PC-3 (cell line): Measurements from ENCODE around the gene HOXC5. TPM values are rescaled to one million over a fixed set of nuclear protein-coding genes. Genes with fewer than 3 reads are reported as not detected.

ENCODE experiments used
- ATAC-seq: fragments of 200-7000 bp; cut with Tn5 transposase; 2 replicates; pipeline ENCODE4 v1.9.1; 2020; ENCODE audit warnings: mild to moderate bottlenecking, moderate library complexity
- BruUV-seq: library from RNA; stranded (reverse); fragments of 400-500 nt; replicated peaks from 2 replicates; lab custom pipeline; 2021; lab: Mats Ljungman, UMichigan
- CTCF ChIA-PET: fragments of 300-600 bp; sonication (Branson Sonifier 250); formaldehyde crosslinking; loops from one replicate; lab custom pipeline; 2022; ENCODE audit warnings: antibody characterized with exemption; lab: Charles Lee
- POLR2A ChIA-PET: fragments of 300-600 bp; sonication (Branson Sonifier 250); formaldehyde crosslinking; loops from one replicate; lab custom pipeline; 2022; ENCODE audit warnings: antibody characterized with exemption; ENCODE audit not compliant: unreplicated experiment; lab: Charles Lee
- DNase-seq: peaks from one replicate; pipeline ENCODE4 v3.0.0-alpha.2; 2015
- H2AFZ ChIP-seq: fragments of 300-600 bp; sonication (generic); 2 replicates; pipeline ENCODE4 v1.6.0; 2016; ENCODE audit warnings: antibody characterized with exemption, low read length
- H3F3A ChIP-seq: fragments of 300-600 bp; sonication (generic); one replicate; pipeline ENCODE4 v1.6.0; 2017; ENCODE audit warnings: antibody characterized with exemption, low read length, control low read depth, mild to moderate bottlenecking; ENCODE audit not compliant: unreplicated experiment
- H3K27ac ChIP-seq: fragments of 300-600 bp; sonication (generic); 2 replicates; pipeline ENCODE4 v1.5.1; 2016; ENCODE audit warnings: mild to moderate bottlenecking, low read length
- H3K27me3 ChIP-seq: fragments of 300-600 bp; sonication (generic); 2 replicates; pipeline ENCODE4 v1.6.1; 2016; ENCODE audit warnings: low read length, mixed read lengths
- H3K36me3 ChIP-seq: fragments of 300-600 bp; sonication (generic); 2 replicates; pipeline ENCODE4 v1.6.1; 2016; ENCODE audit warnings: low read depth, mixed run types, low read length, mixed read lengths
- H3K4me1 ChIP-seq: fragments of 300-600 bp; sonication (generic); 2 replicates; pipeline ENCODE4 v1.5.1; 2016; ENCODE audit warnings: low read length; ENCODE audit not compliant: insufficient read depth
- H3K4me2 ChIP-seq: fragments of 300-600 bp; sonication (generic); 2 replicates; pipeline ENCODE4 v1.6.0; 2016; ENCODE audit warnings: low read length
- H3K4me3 ChIP-seq: fragments of 300-600 bp; sonication (generic); 2 replicates; pipeline ENCODE4 v1.5.1; 2016; ENCODE audit warnings: mild to moderate bottlenecking, low read length, mixed read lengths
- H3K79me2 ChIP-seq: fragments of 300-600 bp; sonication (generic); 2 replicates; pipeline ENCODE4 v1.6.1; 2017; ENCODE audit warnings: low read length, mixed read lengths
- H3K9ac ChIP-seq: fragments of 300-600 bp; sonication (generic); 2 replicates; pipeline ENCODE4 v1.6.0; 2016; ENCODE audit warnings: mild to moderate bottlenecking, low read length
- H3K9me2 ChIP-seq: fragments of 300-600 bp; sonication (generic); replicated peaks from 2 replicates; pipeline ENCODE4 v1.6.1; 2016; ENCODE audit warnings: mixed run types, low read length, mixed read lengths
- H3K9me3 ChIP-seq: fragments of 300-600 bp; sonication (generic); 2 replicates; pipeline ENCODE4 v1.6.1; 2016; ENCODE audit warnings: low read length, mixed read lengths
- H4K20me1 ChIP-seq: fragments of 300-600 bp; sonication (generic); 2 replicates; pipeline ENCODE4 v1.6.1; 2016; ENCODE audit warnings: low read length, mixed read lengths
- EZH2 ChIP-seq: fragments of 300-600 bp; sonication (generic); IDR thresholded peaks from one replicate; pipeline ENCODE4 v1.6.1; 2017; ENCODE audit warnings: antibody characterized with exemption, mild to moderate bottlenecking, low read length; ENCODE audit not compliant: unreplicated experiment
- EZH2phosphoT487 ChIP-seq: fragments of 300-600 bp; sonication (generic); IDR thresholded peaks from 2 replicates; pipeline ENCODE4 v1.6.1; 2018; ENCODE audit warnings: mild to moderate bottlenecking, antibody characterized with exemption, low read length, borderline replicate concordance
- intact Hi-C: fragments of 100-400 bp; cut with micrococcal nuclease; formaldehyde crosslinking; loops from 2 replicates; pipeline ENCODE4 v1.9.0; 2023
- total RNA-seq: library from RNA; depleted of rRNA; stranded (reverse); fragments of >200 nt; gene quantifications from 2 replicates; pipeline ENCODE4 v1.2.3, GENCODE V29; 2014
- TF ChIP-seq, protein P1 (sequence below): fragments of 300-600 bp; sonication (generic); conservative IDR thresholded peaks from 2 replicates; pipeline ENCODE4 v1.5.1; 2017; ENCODE audit warnings: antibody characterized with exemption, low read depth, mild to moderate bottlenecking, low read length

The HOXC5 gene
- total RNA-seq, 1 experiment from 2014 or later: 0.26 TPM

DNA sequence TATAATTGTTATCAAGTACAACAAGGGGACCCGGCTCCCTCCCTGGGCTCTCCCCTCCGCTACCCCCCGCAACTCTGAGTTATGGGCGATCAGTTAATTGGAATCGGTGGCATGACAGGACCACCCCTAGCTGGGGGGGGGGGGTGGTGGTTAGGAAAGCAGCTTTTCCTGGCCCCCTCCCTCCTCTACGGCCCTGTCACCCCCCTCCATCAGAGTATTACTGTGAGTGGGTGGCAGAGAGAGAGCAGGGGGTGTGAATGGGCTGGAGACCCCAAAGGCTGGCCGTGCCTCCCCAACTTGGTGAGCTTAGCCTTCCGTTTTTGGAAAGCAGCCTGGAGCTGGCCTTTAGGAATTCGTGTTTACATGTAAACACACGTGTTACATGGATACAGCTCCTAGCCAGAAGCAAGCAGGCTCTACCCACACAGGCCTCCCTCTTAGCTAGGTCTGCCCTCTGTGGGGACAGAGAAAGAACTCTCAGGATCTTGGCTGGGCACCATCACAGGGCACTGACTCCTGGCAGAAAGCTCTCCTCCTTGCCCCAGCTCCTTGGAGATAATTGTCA, 19.7 kb downstream of the HOXC5 start:
- H3K9me3 ChIP-seq: no peaks in the 10 kb centered on the region
- intact Hi-C loops: no loop called here
- no peak overlapping the region for H3K27ac ChIP-seq
- H3K9ac ChIP-seq: no peak overlapping the region
- CTCF ChIA-PET: interaction anchor here (0.6 kb wide), 1 partner anchor 20 kb away, joined by 3 read pairs; the partner anchor contains the start of gene HOXC5
- TF ChIP-seq EZH2 (no peak), EZH2phosphoT487 (no peak)
- TF ChIP-seq, protein P1, sequence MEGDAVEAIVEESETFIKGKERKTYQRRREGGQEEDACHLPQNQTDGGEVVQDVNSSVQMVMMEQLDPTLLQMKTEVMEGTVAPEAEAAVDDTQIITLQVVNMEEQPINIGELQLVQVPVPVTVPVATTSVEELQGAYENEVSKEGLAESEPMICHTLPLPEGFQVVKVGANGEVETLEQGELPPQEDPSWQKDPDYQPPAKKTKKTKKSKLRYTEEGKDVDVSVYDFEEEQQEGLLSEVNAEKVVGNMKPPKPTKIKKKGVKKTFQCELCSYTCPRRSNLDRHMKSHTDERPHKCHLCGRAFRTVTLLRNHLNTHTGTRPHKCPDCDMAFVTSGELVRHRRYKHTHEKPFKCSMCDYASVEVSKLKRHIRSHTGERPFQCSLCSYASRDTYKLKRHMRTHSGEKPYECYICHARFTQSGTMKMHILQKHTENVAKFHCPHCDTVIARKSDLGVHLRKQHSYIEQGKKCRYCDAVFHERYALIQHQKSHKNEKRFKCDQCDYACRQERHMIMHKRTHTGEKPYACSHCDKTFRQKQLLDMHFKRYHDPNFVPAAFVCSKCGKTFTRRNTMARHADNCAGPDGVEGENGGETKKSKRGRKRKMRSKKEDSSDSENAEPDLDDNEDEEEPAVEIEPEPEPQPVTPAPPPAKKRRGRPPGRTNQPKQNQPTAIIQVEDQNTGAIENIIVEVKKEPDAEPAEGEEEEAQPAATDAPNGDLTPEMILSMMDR: no peak
- H3K9me2 ChIP-seq: no peaks in the 10 kb centered on the region
- H3K27me3 ChIP-seq: peaks cover 8% of the 10 kb centered on the region; the same call in 1 of the 2 replicates
- H4K20me1 ChIP-seq: no peaks in the 10 kb centered on the region
- no peaks in the 10 kb centered on the region for H3K36me3 ChIP-seq
- H3K4me3 ChIP-seq: peak overlapping the region; percentile 57
- no peaks in the 10 kb centered on the region for H3K79me2 ChIP-seq
- ATAC-seq (peak; percentile 45), DNase-seq (no peak)
- peaks cover 17% of the 10 kb centered on the region for H3K4me1 ChIP-seq
- peak overlapping the region; percentile 64 for H2AFZ ChIP-seq
- no TSS peak for BruUV-seq
- POLR2A ChIA-PET: interaction anchor here (0.7 kb wide), 1 partner anchor 58 kb away, joined by 6 read pairs; no protein-coding TSS in a partner anchor
- no peaks in the 10 kb centered on the region for H3F3A ChIP-seq
- H3K4me2 ChIP-seq: peak overlapping the region; percentile 82

DNA sequence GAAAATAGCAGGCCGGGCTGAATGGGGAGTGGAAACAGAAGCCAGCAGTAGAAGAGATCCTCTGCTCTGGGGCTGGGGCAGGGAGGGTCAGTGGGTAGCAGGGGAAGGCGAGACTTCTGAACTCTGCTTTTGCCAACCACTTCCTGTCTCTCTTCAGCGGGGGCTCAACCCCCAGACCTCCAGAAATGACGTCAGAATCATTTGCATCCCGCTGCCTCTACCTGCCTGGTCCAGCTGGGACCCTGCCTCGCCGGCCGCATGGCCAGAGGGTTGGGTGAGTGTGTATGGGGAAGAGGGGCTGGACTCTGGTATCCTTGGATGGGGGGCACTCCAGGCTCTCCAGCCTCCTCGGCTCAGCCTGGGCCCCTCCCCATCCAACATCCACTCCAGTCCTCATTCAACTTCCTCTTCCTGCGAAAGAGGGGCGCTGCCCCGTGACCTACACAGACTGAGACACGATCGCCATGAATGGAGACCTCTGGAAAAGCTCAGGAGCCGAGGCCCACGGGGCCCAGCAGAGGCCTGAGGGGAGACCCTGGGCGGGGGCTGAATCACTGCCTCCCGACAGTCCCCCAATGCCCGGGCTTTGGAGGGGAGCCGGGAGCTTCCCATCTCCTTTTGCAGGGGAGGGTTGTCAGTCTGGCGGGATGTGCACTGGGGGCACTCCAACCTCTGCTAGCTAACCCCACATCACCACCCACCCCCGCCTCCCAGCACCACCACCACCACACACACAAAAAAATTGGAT, 20.3 kb downstream of the HOXC5 start:
- POLR2A ChIA-PET: no interaction called here
- H3K79me2 ChIP-seq: no peaks in the 10 kb centered on the region
- no peaks in the 10 kb centered on the region for H3K36me3 ChIP-seq
- H2AFZ ChIP-seq: peak overlapping the region; percentile 64; the same call in 1 of the 2 replicates
- no peak overlapping the region for H3K27ac ChIP-seq
- H3K4me2 ChIP-seq: peak overlapping the region; percentile 82; the same call in 1 of the 2 replicates
- no peaks in the 10 kb centered on the region for H4K20me1 ChIP-seq
- DNase-seq: no peak
- peaks cover 17% of the 10 kb centered on the region for H3K4me1 ChIP-seq
- intact Hi-C loops: no loop called here
- H3K27me3 ChIP-seq: peaks cover 8% of the 10 kb centered on the region; the same call in 1 of the 2 replicates
- no TSS peak for BruUV-seq
- no peaks in the 10 kb centered on the region for H3K9me2 ChIP-seq
- no peak for ATAC-seq
- H3F3A ChIP-seq: no peaks in the 10 kb centered on the region
- H3K9me3 ChIP-seq: no peaks in the 10 kb centered on the region
- no peak overlapping the region for H3K9ac ChIP-seq
- CTCF ChIA-PET: no interaction called here
- no peak overlapping the region for H3K4me3 ChIP-seq
- TF ChIP-seq, protein P1: no peak
- TF ChIP-seq EZH2phosphoT487: no peak
- no peak for TF ChIP-seq EZH2
